ENCODE measurements around the gene HAO2.

HAO2 gene

DNA sequence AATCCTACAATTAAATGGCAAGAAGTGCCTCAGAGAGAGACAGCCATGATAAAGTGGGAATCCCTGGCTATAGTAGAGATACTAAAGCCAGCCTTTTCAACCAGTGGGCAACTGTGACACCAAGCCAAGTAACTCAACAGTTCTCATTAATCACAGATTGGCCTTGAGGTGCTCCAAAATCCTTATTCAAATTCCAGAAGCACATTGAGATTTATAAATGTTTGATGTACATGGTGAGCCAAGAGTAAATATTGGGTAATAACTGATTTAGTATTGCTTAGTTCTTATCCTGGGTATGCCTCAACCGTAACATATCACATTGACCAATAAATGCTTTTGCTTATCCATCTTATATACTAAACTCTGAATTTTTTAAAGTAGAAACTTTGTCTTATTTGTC, 17.1 kb downstream of the HAO2 start:
- no peak for DNase-seq (ENCODE audit: low read depth)
- H3K4me3 ChIP-seq (ENCODE audit: low read length), result no peak overlapping the region
- TF ChIP-seq, protein P1, sequence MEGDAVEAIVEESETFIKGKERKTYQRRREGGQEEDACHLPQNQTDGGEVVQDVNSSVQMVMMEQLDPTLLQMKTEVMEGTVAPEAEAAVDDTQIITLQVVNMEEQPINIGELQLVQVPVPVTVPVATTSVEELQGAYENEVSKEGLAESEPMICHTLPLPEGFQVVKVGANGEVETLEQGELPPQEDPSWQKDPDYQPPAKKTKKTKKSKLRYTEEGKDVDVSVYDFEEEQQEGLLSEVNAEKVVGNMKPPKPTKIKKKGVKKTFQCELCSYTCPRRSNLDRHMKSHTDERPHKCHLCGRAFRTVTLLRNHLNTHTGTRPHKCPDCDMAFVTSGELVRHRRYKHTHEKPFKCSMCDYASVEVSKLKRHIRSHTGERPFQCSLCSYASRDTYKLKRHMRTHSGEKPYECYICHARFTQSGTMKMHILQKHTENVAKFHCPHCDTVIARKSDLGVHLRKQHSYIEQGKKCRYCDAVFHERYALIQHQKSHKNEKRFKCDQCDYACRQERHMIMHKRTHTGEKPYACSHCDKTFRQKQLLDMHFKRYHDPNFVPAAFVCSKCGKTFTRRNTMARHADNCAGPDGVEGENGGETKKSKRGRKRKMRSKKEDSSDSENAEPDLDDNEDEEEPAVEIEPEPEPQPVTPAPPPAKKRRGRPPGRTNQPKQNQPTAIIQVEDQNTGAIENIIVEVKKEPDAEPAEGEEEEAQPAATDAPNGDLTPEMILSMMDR (IDR thresholded peaks at IDR 0.05; ENCODE audit: insufficient read depth, low read depth, low read length, missing control alignments), result no peak

DNA sequence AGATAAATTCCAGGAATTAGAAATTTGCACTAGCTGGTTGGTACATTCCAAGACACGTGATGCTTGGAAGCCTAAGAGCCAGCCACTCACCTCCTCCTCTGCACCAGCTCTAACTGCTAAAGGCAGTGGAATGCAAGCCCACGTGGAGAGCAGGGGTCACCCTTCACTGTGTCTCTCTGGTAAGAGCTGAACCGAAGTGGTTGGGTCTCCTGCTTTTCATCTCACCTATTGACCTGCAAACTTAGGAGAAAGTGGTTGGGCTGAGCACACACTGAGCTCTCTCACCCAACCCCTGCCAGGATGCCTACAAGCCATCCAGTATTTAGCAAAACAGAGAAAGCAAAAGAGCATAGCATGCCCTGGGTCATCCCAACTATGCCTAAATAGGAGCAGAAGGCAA, 19.3 kb downstream of the HAO2 start:
- TF ChIP-seq, protein P1 (IDR thresholded peaks at IDR 0.05; ENCODE audit: insufficient read depth, low read depth, low read length, missing control alignments), result no peak
- no peak overlapping the region for H3K4me3 ChIP-seq (ENCODE audit: low read length)
- DNase-seq (ENCODE audit: low read depth), result no peak

DNA sequence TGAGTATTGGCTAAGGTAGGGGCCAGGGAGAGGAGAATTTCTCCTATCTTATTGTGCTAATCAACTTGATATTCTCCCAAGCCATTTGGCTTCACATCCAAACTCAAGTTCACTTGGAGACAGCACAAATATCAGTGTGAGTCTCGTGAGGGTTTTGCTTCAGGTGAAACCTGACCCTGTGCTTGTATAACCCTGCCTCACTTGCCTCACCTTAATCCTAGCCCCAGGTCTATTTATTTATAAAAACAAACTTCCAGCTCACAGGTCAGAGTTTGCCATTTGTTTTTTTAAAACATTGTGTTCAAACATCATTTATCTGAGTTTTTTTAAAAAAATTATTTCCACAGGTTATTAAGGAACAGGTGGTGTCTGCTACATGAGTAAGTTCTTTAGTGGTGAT, 19.9 kb downstream of the HAO2 start:
- H3K4me3 ChIP-seq (ENCODE audit: low read length), result no peak overlapping the region
- TF ChIP-seq, protein P1 (IDR thresholded peaks at IDR 0.05; ENCODE audit: insufficient read depth, low read depth, low read length, missing control alignments), result no peak
- no peak for DNase-seq (ENCODE audit: low read depth)

GRCh38 chr1:119390526-119390925, 21.9 kb downstream of the HAO2 start:
- no peak overlapping the region for H3K4me3 ChIP-seq (ENCODE audit: low read length)
- DNase-seq (ENCODE audit: low read depth), result no peak
- TF ChIP-seq, protein P1 (IDR thresholded peaks at IDR 0.05; ENCODE audit: insufficient read depth, low read depth, low read length, missing control alignments), result no peak

DNA sequence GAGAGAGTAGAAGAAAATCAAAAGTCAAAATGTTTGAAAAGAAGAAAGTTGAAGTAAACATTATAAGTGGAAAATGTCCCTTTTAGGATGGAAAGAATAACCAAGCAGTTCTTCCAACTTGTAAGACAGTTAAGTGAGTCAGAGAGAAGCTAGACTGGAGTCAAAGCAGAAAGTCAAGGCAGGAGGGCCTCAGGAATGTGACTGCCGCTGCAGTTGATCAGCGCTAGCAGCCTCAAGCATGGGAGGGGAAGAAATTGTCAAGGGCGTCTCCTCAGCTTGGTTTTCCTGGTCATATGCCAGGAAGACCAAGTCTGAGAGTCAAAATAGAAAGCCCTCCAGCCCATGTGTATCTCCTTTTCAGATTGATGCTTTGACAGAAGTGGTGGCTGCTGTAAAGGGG, 23.2 kb downstream of the HAO2 start:
- no peak for DNase-seq (ENCODE audit: low read depth)
- no peak overlapping the region for H3K4me3 ChIP-seq (ENCODE audit: low read length)

GRCh38 chr1:119394085-119394484, 25.5 kb downstream of the HAO2 start:
- no peak overlapping the region for H3K4me3 ChIP-seq (ENCODE audit: low read length)
- TF ChIP-seq, protein P1 (IDR thresholded peaks at IDR 0.05; ENCODE audit: insufficient read depth, low read depth, low read length, missing control alignments), result no peak
- no peak for DNase-seq (ENCODE audit: low read depth)

More for the DNA sequence above, 23.2 kb downstream of the HAO2 start:
- TF ChIP-seq, protein P1 (IDR thresholded peaks at IDR 0.05; ENCODE audit: insufficient read depth, low read depth, low read length, missing control alignments), result no peak

DNA sequence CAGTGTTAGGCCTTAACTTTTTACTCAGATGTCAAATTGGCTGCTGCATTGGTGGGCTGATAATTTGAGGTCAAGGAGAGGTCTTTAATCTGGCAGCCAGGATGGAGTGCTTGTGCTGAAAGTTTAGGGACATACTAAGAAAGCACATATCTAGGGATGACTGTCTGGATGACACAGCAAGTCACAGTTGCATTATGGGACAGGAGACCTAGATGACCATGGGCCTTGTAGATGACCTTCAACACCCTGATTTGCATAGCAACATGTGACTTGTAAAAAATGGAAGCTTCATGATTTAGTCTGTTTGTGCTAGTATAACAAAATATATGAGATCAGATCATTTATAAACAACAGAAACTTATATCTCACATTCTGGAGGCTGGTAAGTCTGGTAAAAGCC, 28.4 kb downstream of the HAO2 start:
- H3K4me3 ChIP-seq (ENCODE audit: low read length), result no peak overlapping the region
- TF ChIP-seq, protein P1 (IDR thresholded peaks at IDR 0.05; ENCODE audit: insufficient read depth, low read depth, low read length, missing control alignments), result no peak
- no peak for DNase-seq (ENCODE audit: low read depth)

Data from epithelial cell of esophagus (primary cell).